KBM-7 (cell line): ENCODE measurements around the gene CRLF3.
"Not testable (repeated sequence)": the region's sequence is repeated elsewhere in the genome, so short reads cannot be mapped to it uniquely, and the experiment has no call there.

Experiments
- DNase-seq: peaks from one replicate; pipeline ENCODE4 v3.0.0-alpha.2; 2015
- in situ Hi-C: fragments of 300-500 bp; cut with MboI; formaldehyde crosslinking; loops from 2 replicates; pipeline ENCODE4 v1.14.3; 2020; ENCODE audit warnings: low sequenced_read_pairs, low pct_unique_long_range_greater_than_20kb, mixed read lengths

Gene CRLF3, protein sequence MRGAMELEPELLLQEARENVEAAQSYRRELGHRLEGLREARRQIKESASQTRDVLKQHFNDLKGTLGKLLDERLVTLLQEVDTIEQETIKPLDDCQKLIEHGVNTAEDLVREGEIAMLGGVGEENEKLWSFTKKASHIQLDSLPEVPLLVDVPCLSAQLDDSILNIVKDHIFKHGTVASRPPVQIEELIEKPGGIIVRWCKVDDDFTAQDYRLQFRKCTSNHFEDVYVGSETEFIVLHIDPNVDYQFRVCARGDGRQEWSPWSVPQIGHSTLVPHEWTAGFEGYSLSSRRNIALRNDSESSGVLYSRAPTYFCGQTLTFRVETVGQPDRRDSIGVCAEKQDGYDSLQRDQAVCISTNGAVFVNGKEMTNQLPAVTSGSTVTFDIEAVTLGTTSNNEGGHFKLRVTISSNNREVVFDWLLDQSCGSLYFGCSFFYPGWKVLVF

DNA sequence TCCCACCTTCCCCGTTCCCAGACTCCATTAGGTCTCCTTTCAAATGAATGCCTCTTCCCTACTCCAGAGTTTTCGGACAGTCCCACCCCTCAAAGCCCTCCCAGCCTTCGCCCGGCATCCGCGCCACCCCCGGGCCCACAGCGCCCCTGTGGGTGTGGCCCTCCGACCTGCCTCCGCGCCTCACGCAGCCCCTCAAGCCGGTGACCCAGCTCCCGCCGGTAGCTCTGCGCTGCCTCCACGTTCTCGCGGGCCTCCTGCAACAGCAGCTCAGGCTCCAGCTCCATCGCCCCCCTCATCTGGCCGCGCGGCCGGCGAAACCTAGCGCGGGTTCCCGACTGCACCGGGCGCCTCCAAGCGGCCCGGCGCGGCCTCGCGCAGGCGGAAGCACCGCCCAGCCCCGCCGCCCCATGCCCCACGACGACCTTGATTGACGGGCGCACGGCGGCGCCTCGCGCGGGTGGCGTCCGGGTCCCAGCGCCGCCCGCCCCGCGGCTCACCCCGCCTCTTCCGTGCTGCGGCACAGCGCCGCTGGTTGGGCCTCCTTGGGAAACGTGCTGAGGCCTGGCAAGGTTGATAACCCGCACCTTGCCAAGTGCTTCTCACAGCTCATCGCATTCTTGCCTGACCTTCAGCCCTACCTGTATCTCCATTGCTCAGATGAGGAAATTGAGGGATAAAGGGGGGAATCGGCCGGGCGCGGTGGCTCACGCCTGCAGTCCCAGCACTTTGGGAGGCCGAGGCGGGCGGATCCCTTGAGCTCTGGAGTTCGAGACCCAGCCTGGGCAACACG, at the start of gene CRLF3:
Gene CRLF3 (minus strand): TSS at position 337 of the 790 bp plus-strand sequence. CDS start 41 bp downstream, at position 296.
- in situ Hi-C loops = no loop called here
- peak; percentile 94 for DNase-seq

DNA sequence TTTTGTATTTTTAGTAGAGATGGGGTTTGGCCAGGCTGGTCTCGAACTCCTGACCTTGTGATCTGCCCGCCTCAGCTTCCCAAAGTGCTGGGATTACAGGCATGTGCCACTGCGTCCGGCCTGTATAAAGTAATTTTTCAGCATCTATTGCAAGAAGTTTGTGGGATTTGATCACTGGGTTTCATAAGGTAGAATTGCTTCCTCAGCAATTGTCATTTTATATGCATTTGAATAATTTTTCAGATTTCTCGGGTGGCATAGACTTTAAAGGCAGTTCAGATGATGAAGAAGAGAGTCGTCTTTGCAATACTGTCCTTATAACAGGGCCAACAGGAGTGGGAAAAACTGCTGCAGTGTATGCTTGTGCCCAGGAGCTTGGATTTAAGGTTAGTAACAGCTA, 44.5 kb upstream of the CRLF3 start:
- DNase-seq = no peak
- in situ Hi-C loops = no loop called here

DNA sequence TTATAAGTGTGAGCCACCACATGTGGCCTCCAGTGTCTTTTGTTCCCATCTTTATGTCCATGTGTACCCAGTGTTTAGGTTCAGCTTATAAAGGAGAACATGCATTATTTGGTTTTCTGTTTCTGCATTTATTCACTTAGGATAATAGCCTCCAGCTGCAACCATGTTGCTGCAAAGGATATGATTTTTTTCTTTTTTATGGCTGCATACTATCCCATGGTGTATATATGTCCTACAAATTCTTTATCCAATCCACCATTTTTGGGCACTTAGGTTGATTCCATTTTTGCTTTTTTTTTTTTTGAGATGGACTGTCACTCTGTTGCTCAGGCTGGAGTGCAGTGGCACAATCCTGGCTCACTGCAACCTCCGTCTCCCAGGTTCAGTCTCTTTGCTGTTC, 40.1 kb upstream of the CRLF3 start:
- in situ Hi-C loops = no loop called here
- no peak for DNase-seq

DNA sequence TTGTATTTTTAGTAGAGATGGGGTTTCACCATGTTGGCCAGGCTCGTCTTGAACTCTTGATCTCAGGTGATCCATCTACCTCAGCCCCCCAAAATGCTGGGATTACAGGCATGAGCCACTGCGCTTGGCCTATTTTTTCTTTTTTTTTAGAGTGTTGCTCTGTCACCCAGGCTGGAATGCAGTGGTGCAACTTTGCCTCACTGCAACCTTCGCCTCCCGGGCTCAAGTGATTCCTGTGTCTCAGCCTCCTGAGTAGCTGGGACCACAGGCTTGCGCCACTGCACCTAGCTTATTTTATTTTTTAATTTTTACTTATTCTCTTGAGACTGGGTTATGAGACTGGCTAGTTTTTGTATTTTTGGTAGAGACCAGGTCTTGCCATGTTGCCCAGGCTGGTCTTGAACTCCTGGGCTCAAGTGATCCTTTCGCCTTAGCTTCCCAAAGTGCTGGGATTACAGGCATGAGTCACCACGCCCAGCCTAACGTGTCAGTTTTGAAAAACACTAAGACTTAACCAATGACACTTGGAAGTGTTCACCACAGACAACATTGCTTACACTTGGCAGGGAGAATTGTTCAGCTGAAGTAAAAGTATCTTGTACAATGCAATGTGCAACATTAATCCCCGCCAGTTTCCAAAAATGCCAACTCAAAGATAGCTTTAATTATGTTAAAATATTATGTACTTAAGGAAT, 34.2 kb upstream of the CRLF3 start:
- DNase-seq = no peak
- in situ Hi-C loops = no loop called here

DNA sequence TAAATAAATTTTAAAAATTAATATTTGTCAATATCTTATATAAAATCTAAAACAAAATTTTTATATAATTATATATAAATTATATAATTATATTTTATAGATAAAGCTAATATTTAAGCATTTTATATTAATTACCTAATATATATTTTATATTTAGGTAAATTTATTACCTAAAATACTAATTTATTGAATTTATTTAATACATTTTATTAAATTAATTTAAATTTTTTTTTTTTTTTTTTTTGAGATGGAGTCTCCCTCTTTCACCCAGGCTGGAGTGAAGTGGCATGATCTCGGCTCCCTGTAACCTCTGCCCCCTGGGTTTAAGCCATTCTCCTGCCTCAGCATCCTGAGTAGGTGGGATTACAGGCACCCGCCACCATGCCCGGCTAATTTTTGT, 29.7 kb upstream of the CRLF3 start:
- DNase-seq = no peak
- in situ Hi-C loops = no loop called here

DNA sequence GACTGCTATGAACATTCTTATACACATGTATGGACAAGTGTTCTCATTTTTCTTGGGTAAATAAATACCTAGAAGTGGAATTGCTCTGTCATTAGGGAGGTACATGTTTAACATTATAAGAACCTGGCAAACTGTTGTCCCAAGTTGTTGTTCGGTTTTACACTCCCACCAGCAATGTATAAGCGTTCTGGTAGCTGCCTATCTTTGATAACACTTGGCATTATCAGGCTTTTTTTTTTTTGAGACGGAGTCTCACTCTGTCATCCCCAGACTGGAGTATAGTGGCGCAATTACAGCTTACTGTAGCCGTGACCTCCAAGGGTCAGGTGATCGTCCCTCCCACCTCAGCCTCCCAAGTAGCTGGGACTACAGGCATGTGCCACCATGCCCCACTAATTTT, 23.5 kb upstream of the CRLF3 start:
- in situ Hi-C loops = no loop called here

DNA sequence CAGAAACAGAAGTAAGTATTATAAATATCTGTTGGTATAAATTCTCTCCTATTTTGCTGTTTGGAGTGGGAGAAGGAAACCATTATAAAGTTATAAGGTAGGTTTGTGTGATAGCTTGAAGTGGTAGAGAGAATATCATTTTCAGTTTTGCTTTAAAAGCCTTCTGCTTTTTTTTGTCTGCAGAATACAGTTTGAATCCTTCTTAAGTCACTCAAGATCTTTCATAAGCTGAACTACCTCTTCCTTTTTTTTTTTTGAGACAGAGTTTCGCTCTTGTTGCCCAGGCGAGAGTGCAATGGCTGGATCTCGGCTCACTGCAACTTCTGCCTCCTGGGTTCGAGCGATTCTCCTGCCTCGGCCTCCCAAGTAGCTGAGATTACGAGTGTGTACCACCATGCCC, 16.3 kb upstream of the CRLF3 start:
- in situ Hi-C loops = no loop called here
- no peak for DNase-seq

More for the DNA sequence above, 23.5 kb upstream of the CRLF3 start:
- DNase-seq = no peak

DNA sequence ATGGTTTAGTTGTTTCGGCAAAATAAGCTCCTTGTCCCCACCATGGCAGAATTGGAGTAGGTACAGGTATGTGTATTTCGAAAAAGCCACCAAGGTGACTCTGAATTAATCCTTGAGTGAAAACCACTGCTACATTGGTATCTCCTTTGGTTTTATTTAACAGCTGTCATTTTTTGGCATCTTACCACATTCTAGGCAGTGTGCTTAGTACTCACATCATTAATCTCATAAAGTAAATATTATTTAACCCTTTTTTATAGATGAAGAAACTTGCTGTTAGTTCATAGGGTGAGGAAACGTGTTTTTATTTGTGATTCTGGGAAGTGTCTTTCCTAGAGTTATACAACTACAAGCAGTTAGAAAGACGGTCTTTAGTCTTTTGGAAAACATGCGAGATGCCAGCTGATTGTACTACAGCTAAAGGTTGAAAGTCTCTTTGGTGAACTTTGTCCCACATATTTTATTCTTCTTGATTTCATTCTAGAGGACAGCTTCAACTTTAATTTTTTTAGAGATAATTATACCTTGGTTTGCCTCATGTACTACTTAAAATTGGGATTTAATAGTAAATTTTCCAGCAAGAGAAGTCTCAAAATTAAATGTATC, 13.8 kb upstream of the CRLF3 start:
- no peak for DNase-seq
- in situ Hi-C loops = no loop called here

DNA sequence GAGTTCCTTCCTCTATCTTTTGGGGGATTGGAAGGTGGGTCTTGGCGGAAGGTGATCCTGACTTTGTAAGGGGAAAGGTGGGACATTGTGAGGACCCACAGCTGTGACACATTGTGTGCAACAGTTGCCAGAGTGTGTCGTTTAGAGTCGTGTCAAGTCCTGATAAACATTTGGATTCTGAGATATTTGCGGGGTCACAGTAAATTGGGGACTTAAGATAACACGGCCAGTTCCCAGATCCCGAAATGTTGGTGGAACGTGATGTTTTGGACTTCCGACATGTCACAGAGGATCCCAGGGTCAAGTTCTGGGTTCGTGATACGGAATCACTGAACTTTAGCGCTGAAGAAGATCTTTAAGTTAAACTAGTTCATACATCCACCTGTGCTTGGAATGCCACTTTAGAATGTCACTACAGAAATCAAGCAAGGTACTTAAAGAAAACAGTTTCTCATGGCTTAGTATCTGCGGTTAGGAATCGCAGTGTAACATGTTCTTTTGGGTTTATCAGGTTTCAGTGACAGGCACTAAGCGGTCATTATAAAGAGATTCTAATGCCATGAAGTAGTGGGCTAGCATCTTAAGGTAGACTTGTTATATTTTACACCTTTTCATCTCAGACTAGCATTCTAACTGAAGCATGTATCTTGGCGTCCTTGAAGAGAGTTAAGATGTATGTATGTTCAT, 8.1 kb upstream of the CRLF3 start:
- no peak for DNase-seq
- in situ Hi-C loops = no loop called here

DNA sequence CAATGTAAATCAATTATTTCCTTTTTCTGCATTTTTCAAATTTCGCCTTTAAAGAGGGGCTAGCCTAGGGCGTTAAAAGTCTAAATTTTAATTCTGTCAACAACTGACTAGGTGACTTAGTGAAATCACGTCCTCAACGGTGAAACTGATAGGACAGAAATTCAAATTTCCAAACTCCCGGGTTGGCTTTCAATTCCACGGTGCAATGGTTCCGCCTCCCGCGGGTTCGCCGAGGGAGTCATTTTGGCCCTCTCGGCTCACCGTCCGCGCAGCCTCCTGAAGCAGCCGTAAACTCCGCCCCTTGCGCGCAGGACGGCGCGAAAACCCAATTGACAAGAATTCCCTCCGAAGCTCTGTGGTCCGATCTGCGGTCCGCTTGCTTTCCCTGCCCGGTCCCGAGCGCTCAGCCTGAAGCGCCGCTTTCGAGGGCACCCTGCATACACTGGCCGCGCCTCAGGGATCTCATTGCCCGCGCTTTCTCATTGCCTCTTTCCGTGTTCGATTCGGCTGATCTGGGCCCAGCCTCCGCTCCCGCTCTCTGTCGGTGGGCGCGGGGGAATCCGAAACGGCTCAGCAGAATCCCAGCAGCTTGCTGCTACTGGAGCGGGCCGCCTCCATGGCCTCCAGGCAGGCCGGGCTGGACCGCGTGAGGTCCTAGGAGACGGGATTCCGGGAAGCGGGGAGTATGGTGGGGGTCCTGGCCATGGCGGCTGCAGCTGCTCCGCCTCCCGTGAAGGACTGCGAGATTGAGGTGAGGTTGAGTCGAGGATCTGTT, 7.4 kb upstream of the CRLF3 start, which contains the start of gene ATAD5:
Gene ATAD5 (plus strand): TSS at position 304 of the 775 bp plus-strand sequence. CDS start 382 bp downstream, at position 686.
- in situ Hi-C loops = no loop called here
- DNase-seq = peak; percentile 89

DNA sequence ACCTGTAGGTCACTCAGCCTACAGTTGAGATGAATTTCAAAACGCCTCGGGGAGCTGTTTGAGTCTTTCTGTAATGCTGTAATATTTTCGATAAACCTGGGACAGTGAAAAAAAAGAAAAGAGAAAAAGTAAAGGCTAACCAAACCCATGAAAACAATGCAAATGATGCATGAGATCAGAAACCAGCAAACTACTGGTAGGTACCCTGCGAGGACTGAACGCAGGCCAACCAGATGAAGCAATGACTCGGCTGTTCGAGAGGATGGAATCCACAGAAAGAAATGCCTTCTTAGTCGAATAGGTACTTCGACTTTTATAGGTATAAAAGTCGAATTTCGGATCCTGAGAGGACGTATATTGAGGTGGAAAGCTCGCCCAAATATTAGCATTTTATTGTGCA, 6.8 kb upstream of the CRLF3 start:
- no peak for DNase-seq
- in situ Hi-C loops = no loop called here

DNA sequence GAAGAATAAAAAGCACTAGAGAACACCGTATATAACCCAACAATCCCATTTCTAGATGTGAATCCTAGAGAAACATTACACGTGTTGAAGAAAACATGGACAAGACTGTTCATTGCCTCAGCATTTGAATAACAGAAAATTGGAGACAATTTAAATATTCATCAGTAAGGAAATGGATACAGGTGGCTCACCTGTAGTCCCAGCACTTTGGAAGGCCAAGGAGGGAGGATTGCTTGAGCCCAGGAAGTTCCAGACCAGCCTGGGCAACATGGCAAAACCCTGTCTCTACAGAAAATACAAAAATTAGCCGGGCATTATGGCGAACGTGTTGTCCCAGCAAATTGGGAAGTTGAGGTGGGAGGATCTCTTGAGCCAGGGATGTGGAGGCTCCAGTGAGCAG, 4.5 kb upstream of the CRLF3 start:
- in situ Hi-C loops = no loop called here
- no peak for DNase-seq

DNA sequence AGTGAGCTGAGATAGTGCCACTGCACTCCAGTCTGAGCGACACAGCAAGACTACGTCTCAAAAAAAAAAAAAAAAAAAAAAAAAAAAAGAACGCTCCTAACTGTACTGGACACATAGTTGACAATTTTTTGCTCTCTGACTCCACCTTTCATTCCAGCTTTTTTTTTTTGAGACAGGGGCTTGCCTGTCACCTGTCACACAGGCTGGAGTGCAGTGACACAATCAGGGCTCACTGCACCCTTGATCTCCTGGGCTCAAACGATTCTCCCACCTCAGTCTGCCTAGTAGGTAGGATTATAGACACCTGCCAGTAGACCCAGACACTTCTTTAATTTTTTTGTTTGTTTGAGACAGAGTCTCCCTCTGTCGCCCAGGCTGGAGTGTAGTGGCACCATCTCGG, 2.6 kb upstream of the CRLF3 start:
- no peak for DNase-seq
- in situ Hi-C loops = no loop called here

DNA sequence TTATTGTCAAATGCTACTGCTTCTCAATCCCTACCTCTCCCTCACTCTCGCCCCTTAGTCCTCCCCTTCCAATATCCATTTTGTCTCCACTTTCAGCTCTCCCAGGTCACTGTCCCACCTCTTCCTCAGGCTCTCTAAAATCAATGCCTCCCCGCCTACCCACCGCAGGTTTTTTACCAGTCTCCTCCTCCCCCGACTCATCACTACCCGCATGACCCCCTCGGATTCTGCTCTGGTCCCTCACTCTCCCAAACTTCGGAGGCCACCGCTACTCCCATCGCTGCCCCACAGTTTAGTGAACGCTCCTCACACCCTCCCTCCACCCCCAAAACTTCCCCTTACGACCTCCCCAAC, 513 bp downstream of the CRLF3 start:
- peak; percentile 45 for DNase-seq
- in situ Hi-C loops = no loop called here

DNA sequence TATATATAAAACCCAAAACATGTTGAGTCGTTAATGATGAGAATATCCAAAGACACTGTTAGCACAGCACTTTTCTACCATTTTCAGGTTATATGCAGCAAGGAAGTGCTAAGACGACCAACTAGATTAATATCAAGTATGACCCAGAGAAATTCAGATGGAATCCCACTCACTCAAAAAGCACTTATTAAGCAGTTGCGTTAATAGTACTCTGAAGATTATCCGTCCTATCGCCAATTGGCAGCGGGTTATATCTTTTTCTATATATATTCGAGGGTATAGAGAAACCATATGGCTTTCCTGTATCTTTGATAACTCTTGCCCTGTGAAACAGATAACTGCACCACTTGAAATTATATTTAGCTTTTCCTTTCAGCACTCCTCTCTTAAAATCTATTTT, 1.1 kb downstream of the CRLF3 start:
- DNase-seq = no peak
- in situ Hi-C loops = no loop called here

DNA sequence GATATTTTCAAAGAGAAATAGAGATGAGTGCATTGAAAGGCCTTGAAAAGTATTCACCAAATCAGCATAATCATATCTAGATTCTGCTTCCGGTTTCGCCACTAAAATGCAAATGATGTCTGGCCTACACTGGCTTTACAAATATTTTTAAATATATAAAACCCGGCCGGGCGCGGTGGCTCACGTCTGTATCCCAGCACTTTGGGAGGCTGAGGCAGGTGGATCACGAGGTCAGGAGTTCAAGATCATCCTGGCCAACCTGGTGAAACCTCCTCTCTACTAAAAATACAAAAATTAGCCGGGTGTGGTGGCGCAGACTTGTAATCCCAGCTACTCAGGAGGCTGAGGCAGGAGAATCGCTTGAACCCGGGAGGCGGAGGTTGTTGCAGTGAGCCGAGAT, 1.6 kb downstream of the CRLF3 start:
- DNase-seq, in situ Hi-C loops: not testable (repeated sequence)

DNA sequence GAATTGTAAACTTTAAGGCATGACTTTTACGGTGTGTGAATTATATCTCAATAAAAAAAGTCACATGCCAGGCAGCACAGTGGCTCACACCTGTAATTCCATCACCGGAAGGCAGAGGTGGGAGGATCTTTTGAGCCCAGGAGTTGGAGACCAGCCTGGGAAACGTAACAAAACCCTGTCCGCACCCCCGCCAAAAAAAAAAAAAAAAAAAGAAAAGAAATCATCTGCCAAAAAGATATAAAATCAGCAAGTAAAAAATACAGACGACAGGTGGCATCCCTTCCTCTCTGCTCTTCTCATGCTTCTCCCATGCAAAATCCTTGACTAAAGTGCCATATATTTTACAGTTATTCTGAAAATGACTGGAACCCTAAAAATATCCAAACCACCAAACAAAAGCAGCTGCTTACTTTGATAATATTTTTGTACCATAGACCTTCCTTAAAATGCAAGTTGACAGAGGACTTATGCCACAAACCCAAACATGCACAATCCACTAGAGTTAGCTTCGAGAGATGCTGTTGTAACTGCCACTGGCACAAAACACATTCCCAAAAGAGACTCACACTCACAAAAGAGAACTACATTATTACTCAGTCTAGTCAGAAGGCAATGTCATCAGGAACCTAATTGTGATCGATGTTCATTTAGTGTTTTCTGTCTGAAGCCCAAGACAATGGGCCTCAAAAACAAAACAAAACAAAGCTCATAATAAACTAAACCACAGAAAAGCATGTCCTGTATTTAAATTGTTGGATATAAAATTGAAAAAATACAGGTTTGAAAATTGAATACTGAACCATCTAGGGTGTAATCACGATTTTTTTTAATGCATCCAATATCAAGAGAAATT, 2.4 kb downstream of the CRLF3 start:
- no peak for DNase-seq
- in situ Hi-C loops = no loop called here
